Endodermal cell (in vitro differentiated cells): ENCODE results near the gene PPP1R18. TPM values are rescaled to one million over a fixed set of nuclear protein-coding genes. Genes with fewer than 3 reads are reported as not detected.

Source experiments
- DNase-seq: peaks from one replicate; pipeline ENCODE4 v3.0.0-alpha.2; 2017
- H3K27ac ChIP-seq: 2 replicates; pipeline ENCODE4 v1.5.1; 2013; ENCODE audit warnings: mild to moderate bottlenecking, low read depth, low read length, moderate library complexity
- H3K27me3 ChIP-seq: 2 replicates; pipeline ENCODE4 v1.6.1; 2013; ENCODE audit warnings: mild to moderate bottlenecking, low read length, moderate library complexity; ENCODE audit not compliant: insufficient read depth, control insufficient read depth, poor library complexity, severe bottlenecking
- H3K36me3 ChIP-seq: 2 replicates; pipeline ENCODE4 v1.7.0; 2013; ENCODE audit warnings: mild to moderate bottlenecking, low read length, moderate library complexity; ENCODE audit not compliant: control insufficient read depth, insufficient read depth
- H3K4me1 ChIP-seq: one replicate; pipeline ENCODE4 v1.7.0; 2013; ENCODE audit warnings: low read length; ENCODE audit not compliant: control insufficient read depth, insufficient read depth
- H3K4me3 ChIP-seq: 2 replicates; pipeline ENCODE4 v1.5.1; 2013; ENCODE audit warnings: mild to moderate bottlenecking, low read length, moderate library complexity
- H3K9ac ChIP-seq: 2 replicates; pipeline ENCODE4 v1.6.1; 2013; ENCODE audit warnings: mild to moderate bottlenecking, low read length, moderate library complexity; ENCODE audit not compliant: poor library complexity, severe bottlenecking; ENCODE audit errors: extremely low read depth
- H3K9me3 ChIP-seq: 2 replicates; pipeline ENCODE4 v1.6.1; 2013; ENCODE audit warnings: mild to moderate bottlenecking, low read length, moderate library complexity; ENCODE audit not compliant: control insufficient read depth
- H3K27ac Mint-ChIP-seq: 2 replicates; pipeline ENCODE4 v1.8.0; 2020; ENCODE audit warnings: mixed read lengths
- H3K27me3 Mint-ChIP-seq: 2 replicates; pipeline ENCODE4 v1.8.0; 2021; ENCODE audit warnings: mild to moderate bottlenecking, mixed read lengths; ENCODE audit not compliant: insufficient read depth
- H3K36me3 Mint-ChIP-seq: 2 replicates; pipeline ENCODE4 v1.8.0; 2020; ENCODE audit warnings: low read depth, mixed read lengths
- H3K4me1 Mint-ChIP-seq: 2 replicates; pipeline ENCODE4 v1.8.0; 2020; ENCODE audit warnings: mixed read lengths
- H3K4me3 Mint-ChIP-seq: 2 replicates; pipeline ENCODE4 v1.8.0; 2020; ENCODE audit warnings: mild to moderate bottlenecking, moderate library complexity, mixed read lengths
- H3K9me3 Mint-ChIP-seq: 2 replicates; pipeline ENCODE4 v1.8.0; 2020; ENCODE audit warnings: mild to moderate bottlenecking, mixed read lengths
- CTCF ChIP-seq: fragments of 200-600 bp; sonication (generic); conservative IDR thresholded peaks from 2 replicates; pipeline ENCODE4 v1.5.0; 2021; ENCODE audit warnings: antibody characterized with exemption, mild to moderate bottlenecking
- WGBS, 2 experiments: methylation state at CpG; one replicate each; pipeline versions ENCODE4 v1.1.5 to v1.1.7; 2013; ENCODE audit warnings: missing lambda C conversion rate in 2 of 2, mixed read lengths in 1 of 2; ENCODE audit not compliant: insufficient coverage in 1 of 2, insufficient read length in 1 of 2; 5-methylcytosine and 5-hydroxymethylcytosine counted together
- total RNA-seq, 2 donors: library from RNA; stranded (reverse); fragmentation: NEBNext Ultra II Directional in 1 of 2; extraction: Animal tissue kit (Norgen Biotek cat#: 25700) in 1 of 2; gene quantifications; 2 replicates in 1 of 2; 3 replicates in 1 of 2; pipeline ENCODE4 v1.2.1, GENCODE V29; 2021

Gene PPP1R18
- total RNA-seq, 2 donors from 2014 or later = 27.6 to 31.4 TPM

- Histone ChIP-seq H3K27ac (peak overlapping the region; percentile 44), H3K9me3 (no peaks in the 10 kb centered on the region)
These were observed 4.9 kb upstream of the PPP1R18 start for GRCh38 chr6:30691208-30691847.

GRCh38 chr6:30690403-30691207 lies 4.2 kb upstream of the PPP1R18 start, which contains the start of gene NRM:
TSS of gene NRM (minus strand) at chr6:30690984. CDS start at chr6:30690974, 10 bp downstream.
- Histone ChIP-seq H3K27ac (peak within 1 kb of the TSS; percentile 61), H3K27me3 (no peaks in the 10 kb centered on the region), H3K4me3 (peak within 1 kb of the TSS; percentile 94), H3K4me1 (no peaks in the 10 kb centered on the region), H3K9me3 (no peaks in the 10 kb centered on the region), H3K9ac (peak within 1 kb of the TSS; percentile 32), H3K36me3 (no peaks in the 10 kb centered on the region)
- H3K36me3 Mint-ChIP-seq = peaks cover 4% of the 10 kb centered on the region
- TF ChIP-seq CTCF = no peak
- H3K9me3 Mint-ChIP-seq = no peaks in the 10 kb centered on the region
- H3K4me3 Mint-ChIP-seq = peak within 1 kb of the TSS; percentile 78
- H3K27me3 Mint-ChIP-seq = no peaks in the 10 kb centered on the region
- peaks cover 34% of the 10 kb centered on the region for H3K4me1 Mint-ChIP-seq
- WGBS, 2 experiments = 1 to 3% methylated on average over 24 to 40 of the region's 40 CpGs
- DNase-seq = peak; percentile 93
- H3K27ac Mint-ChIP-seq = peak within 1 kb of the TSS; percentile 82

More at GRCh38 chr6:30691208-30691847, 4.9 kb upstream of the PPP1R18 start:
- no peak for TF ChIP-seq CTCF
- Histone ChIP-seq H3K27me3 (no peaks in the 10 kb centered on the region), H3K36me3 (no peaks in the 10 kb centered on the region), H3K4me1 (no peaks in the 10 kb centered on the region), H3K4me3 (peak overlapping the region; percentile 94), H3K9ac (peak overlapping the region; percentile 32)
- Mint-ChIP-seq H3K36me3 (peaks cover 4% of the 10 kb centered on the region), H3K4me3 (peak overlapping the region; percentile 78), H3K9me3 (no peaks in the 10 kb centered on the region), H3K27me3 (no peaks in the 10 kb centered on the region), H3K27ac (peak overlapping the region; percentile 82), H3K4me1 (peaks cover 34% of the 10 kb centered on the region)
- DNase-seq = no peak
- WGBS, 2 experiments = 22 to 56% methylated on average over 3 to 8 of the region's 8 CpGs

GRCh38 chr6:30689985-30690384 lies 3.5 kb upstream of the PPP1R18 start:
- H3K4me3 ChIP-seq = peak overlapping the region; percentile 94
- Mint-ChIP-seq H3K4me3 (peak overlapping the region; percentile 78), H3K9me3 (no peaks in the 10 kb centered on the region), H3K4me1 (peaks cover 41% of the 10 kb centered on the region), H3K36me3 (peaks cover 11% of the 10 kb centered on the region), H3K27ac (peak overlapping the region; percentile 82), H3K27me3 (no peaks in the 10 kb centered on the region)
- 63 to 64% methylated on average over 4 of the region's 4 CpGs for WGBS, 2 experiments
- no peak for TF ChIP-seq CTCF
- no peaks in the 10 kb centered on the region for H3K27me3 ChIP-seq
- peaks cover 6% of the 10 kb centered on the region for H3K4me1 ChIP-seq
- peak overlapping the region; percentile 61 for H3K27ac ChIP-seq
- H3K36me3 ChIP-seq = peaks cover 3% of the 10 kb centered on the region
- no peak overlapping the region for H3K9ac ChIP-seq
- no peak for DNase-seq
- H3K9me3 ChIP-seq = no peaks in the 10 kb centered on the region
